ENCODE data around the gene SLC6A19. TPM values are rescaled to one million over a fixed set of nuclear protein-coding genes. Genes with fewer than 3 reads are reported as not detected.
"Not testable (repeated sequence)": the region's sequence is repeated elsewhere in the genome, so short reads cannot be mapped to it uniquely, and the experiment has no call there.

Gene SLC6A19
- total RNA-seq, 4 donors from 2014 or later = not detected

DNA sequence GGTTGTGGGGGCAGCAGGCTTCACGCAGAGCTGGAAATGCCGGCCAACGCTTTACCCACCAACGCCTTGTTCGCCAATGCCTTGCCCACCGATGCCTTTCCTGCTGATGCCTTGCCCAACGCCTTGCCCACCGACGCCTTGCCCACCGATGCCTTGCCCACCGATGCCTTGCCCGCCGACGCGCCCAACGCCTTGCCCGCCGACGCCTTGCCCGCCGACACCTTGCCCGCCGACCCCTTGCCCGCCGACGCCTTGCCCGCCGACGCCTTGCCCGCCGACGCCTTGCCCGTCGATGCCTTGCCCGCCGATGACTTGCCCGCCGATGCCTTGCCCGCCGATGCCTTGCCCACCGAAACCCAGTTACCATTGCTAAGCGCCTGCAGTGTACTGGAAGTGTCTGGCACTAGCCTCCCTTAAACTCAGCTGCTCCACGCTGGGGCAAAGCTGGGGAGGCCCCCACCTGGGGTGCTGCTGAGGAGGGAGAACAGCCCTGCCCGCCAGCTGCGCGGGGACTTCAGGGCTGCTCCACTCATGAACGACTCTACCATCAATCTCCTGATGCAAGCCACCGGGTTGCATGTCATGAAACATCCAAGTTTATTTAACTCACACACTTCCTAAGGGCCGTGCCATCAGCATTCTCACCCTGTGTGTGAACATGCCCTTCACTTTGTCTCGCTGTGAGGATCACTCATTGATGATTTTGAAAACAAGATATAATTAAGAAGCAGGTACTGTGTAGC lies 25.6 kb downstream of the SLC6A19 start:
- no peak for DNase-seq (ENCODE audit: low spot score)

DNA sequence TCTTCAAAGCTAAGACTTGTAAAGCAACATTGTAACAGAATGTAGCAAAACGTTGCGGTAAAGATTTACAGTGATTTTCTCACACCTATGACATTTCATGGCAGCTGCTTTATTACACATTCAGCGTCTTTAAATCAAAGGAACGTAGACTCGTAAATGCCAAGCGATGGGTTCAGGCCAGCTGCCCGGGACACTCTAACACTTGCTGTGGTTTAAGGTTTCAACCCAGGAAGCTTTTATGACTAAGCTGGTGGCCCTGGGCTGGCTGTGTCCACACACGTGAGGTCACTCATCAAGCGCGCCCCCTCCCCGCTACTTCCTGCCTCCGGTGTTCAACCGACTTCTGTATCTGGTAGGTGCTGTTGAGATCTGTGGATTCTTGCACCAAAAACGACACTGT lies 26.3 kb downstream of the SLC6A19 start:
- DNase-seq (ENCODE audit: low spot score) (no peak), ATAC-seq (ENCODE audit: low FRiP score) (no peak)
- TF ChIP-seq CTCF (IDR thresholded peaks at IDR 0.05) = no peak

More for the DNA sequence above, 25.6 kb downstream of the SLC6A19 start:
- ATAC-seq (ENCODE audit: low FRiP score) = no peak
- no peak for TF ChIP-seq CTCF (IDR thresholded peaks at IDR 0.05)

GRCh38 chr5:1228120-1228519 lies 26.7 kb downstream of the SLC6A19 start:
- TF ChIP-seq CTCF (IDR thresholded peaks at IDR 0.05) = no peak
- no peak for DNase-seq (ENCODE audit: low spot score)
- ATAC-seq (ENCODE audit: low FRiP score) = no peak

- not testable (repeated sequence) for DNase-seq (ENCODE audit: low spot score); ATAC-seq (ENCODE audit: low FRiP score)
Observed at GRCh38 chr5:1229023-1229422, 27.6 kb downstream of the SLC6A19 start.

DNA sequence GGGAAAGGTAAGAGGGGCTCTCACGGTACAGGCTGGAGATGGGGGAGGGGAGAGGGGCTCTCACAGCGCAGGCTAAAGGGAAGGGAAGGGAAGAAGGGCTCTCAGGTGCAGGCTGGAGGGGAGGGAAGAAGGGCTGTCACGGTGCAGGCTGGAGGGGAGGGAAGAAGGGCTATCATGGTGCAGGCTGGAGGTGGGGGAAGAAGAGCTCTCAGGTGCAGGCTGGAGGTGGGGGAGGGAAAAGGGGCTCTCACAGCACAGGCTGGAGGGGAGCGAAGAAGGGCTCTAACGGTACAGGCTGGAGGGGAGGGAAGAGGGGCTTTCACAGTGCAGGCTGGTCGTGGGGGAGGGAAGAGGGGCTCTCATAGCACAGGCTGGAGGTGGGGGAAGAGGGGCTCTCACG lies 28.4 kb downstream of the SLC6A19 start:
- no peak for TF ChIP-seq CTCF (IDR thresholded peaks at IDR 0.05)
- ATAC-seq (ENCODE audit: low FRiP score) (no peak), DNase-seq (ENCODE audit: low spot score) (no peak)

GRCh38 chr5:1230551-1230950 lies 29.2 kb downstream of the SLC6A19 start:
- no peak for DNase-seq (ENCODE audit: low spot score)
- no peak for ATAC-seq (ENCODE audit: low FRiP score)
- TF ChIP-seq CTCF (IDR thresholded peaks at IDR 0.05) = no peak

DNA sequence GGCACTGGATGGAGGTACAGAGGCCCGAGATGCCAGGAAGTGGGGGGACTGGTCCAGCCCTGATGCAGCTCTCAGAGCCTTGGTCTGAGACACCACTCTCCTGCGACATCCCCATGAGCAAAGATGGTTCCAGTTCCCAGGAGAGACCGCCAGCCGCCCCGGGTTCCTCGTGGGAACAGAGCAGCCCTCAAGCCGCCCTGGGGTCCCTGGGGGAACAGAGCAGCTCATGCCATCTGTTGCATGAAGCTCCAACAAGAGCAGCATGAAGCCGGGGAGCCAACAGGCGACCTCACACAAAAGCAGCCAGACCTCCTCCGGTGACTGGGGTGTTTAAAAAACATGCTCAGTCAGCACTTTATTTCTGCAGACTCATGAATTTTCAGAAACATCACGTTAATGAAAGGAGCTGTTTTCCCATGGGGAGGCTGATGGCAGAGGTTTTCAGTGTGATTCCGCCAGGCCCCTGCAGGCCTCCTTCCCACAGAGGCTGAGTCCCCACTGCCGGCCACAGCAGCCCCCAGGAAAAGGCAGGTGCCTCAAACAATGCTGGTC lies 30.0 kb downstream of the SLC6A19 start:
- ATAC-seq (ENCODE audit: low FRiP score) = no peak
- no peak for TF ChIP-seq CTCF (IDR thresholded peaks at IDR 0.05)
- DNase-seq (ENCODE audit: low spot score) = no peak
